GM20431 (cell line): ENCODE results near the gene PBX4.

ENCODE experiments used
- in situ Hi-C: fragments of 300-500 bp; cut with MseI, MboI; formaldehyde crosslinking; loops from one replicate; pipeline ENCODE4 v1.15.0; 2020; ENCODE audit warnings: low sequenced_read_pairs; ENCODE audit not compliant: unreplicated experiment

The PBX4 gene

DNA sequence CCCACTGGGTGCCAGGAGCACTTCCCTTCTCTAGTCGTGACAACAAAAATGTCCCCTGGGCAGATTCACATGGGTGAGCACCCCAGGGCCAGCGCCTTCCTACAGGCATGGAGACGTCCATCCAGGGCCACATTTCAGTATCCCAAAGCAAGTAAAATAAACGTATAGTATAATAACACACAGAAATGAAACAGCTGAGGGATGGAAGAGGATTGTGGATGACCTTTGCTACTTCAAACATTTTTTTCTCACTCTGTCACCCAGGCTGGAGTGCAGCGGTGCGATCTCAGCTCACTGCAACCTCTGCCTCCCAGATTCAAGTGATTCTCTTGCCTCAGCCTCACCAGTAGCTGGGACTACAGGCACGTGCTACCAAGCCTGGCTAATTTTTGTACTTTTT lies 52.2 kb downstream of the PBX4 start:
- in situ Hi-C loops = no loop called here

DNA sequence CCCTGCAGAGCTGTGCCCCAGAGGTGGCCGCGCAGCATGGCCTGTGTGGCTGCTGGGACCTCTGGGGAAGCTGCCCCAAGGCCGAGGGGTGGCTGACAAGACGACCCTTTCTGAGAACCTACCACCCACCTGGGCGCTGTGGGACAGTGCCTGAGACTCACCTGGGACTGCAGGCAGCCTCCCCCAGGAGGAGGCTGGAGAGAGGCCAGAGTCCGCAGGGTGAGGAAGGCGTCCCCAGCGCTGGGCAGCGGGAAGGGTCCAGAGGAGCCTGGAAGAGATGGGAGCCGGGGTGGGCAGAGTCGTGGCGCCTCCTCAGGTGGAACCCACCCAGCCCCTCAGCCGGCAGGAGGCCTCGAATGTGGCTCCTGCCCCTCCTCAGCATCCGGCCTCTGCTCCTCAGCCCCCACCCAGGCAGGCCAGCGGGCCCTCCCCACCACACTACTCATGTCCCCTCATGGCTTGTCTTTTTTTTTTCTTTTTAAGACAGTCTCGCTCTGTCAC lies 55.1 kb downstream of the PBX4 start:
- in situ Hi-C loops = no loop called here

DNA sequence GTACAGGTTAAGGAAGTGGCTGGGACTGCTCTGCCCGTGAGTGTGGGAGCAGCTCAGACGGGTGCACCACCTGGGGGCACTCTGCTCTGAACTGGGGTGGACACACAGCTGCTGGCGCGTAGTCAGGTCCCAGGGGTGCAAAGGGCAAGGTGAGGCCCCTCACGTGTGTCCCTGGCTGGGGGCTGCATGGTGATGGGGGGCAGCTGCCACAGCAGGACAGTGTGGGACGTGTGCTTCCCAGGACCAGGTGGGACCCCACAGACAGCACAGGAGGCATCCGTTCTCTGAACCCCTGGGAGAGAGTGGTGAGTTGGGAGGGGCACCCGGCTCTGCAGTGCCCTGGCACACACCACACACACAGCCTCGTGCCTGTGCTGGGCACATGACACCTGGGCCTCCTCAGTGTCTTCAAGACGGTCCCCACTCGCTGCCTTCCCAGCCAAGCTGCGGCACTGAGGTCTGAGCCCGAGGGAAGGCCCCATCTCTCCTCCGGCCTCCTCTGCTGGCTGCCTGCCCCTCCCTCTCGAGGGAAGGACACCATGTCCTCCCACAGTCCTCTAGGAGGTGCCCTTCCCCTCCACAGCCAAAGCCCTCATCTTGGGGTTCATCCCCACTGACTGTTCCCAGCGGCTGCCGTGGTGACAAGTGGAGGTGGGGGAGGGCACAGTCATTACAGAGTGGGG lies 55.7 kb downstream of the PBX4 start:
- in situ Hi-C loops = no loop called here

GRCh38 chr19:19561946-19562664 lies 56.4 kb downstream of the PBX4 start:
- in situ Hi-C loops = no loop called here

GRCh38 chr19:19559931-19560330 lies 58.6 kb downstream of the PBX4 start:
- in situ Hi-C loops = no loop called here

DNA sequence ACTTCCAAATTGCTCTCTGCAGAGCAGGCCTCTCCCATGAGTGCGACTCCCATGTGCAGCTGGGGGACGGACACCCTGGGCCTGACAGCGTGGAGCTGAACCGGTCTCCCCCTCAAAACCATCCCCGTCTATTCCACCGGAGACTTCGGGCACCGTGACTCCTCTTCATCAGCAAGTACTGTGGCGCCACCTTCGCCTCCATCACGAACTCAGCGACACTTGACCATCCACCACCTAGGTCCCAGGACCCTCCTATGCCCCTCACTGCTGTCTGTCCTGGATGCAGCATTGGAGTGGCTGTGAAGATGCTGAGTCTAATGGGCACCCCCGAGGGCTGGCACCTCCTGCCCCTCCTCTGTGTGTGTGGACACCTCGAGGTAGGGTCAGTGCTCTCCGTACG lies 59.9 kb downstream of the PBX4 start:
- in situ Hi-C loops = no loop called here

- in situ Hi-C loops = no loop called here
These were observed 60.4 kb downstream of the PBX4 start for GRCh38 chr19:19558055-19558454.

- in situ Hi-C loops = no loop called here
These were observed 64.1 kb downstream of the PBX4 start for GRCh38 chr19:19554074-19555023.

GRCh38 chr19:19553670-19554069 lies 64.8 kb downstream of the PBX4 start:
- in situ Hi-C loops = no loop called here

DNA sequence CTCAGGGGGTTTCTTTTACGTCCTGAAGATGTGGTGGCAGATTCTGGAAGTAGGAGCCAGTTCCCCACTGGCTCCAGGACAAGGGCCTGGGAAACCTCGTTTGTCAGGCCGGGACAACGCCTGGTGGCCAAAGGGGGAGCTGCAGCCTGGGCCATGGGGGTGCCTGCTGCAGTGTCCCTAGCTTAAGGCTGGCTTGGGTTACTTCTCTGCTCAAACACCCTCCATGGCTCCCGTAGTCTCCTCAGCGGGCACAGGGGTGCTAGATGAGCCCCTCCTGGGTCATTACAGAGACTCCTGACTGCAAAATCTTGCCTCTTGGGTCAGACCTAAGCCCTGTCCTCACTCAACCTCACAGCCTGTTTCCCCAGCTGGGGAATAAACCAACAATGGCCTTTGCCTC lies 65.7 kb downstream of the PBX4 start:
- in situ Hi-C loops = no loop called here

DNA sequence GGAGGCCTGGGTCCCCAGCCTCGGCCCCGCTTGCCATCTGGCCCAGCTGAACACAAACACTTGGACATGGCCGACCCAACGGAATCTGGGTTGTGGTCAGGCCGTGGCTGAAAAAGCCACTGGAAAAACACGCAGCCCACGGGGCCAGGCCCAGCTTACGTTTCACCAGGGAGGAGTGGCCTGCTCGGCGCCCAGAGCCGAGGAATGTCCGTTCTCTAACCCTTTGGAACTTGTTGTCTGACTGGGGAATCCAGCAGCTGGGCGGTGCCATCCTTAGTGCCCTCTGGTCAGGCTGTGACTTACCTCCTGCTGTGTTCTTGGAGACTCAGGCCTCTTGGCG lies 66.7 kb downstream of the PBX4 start:
- in situ Hi-C loops = no loop called here

GRCh38 chr19:19550972-19551852 lies 67.3 kb downstream of the PBX4 start:
- in situ Hi-C loops = no loop called here

GRCh38 chr19:19550485-19550929 lies 68.0 kb downstream of the PBX4 start:
- in situ Hi-C loops = no loop called here

DNA sequence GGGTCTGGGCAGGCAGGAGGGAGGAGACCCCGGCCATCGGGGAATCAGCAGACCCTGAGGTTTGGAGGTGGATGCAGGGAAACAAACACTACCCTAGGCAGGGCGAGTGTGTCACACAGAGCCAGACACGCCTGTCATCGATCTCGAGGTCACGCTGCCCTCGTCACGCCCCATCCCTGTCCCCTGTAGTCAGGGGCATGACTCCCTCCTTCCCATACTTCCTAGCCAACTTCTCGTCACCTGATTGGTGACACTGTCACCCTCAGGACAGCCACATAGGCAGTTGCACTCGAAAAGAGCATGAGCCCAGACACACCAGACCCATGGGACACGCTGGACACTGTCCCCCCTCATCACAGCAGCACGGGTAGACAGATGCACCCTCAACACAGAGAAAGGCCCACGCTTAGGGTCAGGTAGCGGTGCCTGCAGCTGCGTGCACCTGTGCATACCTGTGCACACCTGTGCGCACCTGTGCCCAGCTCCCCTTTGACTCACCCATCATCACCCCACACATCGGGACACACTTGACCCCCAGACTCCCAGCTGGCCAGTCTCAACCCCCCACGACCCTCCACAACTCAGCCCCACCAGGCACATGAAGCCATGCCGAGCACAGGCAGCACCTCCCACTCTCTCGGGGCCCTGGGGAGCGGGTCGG lies 68.6 kb downstream of the PBX4 start:
- in situ Hi-C loops = loop anchor here (25.0 kb wide), 3 partner anchors 87 to 737 kb away; partner anchors contain the start of genes GMIP and LPAR2

DNA sequence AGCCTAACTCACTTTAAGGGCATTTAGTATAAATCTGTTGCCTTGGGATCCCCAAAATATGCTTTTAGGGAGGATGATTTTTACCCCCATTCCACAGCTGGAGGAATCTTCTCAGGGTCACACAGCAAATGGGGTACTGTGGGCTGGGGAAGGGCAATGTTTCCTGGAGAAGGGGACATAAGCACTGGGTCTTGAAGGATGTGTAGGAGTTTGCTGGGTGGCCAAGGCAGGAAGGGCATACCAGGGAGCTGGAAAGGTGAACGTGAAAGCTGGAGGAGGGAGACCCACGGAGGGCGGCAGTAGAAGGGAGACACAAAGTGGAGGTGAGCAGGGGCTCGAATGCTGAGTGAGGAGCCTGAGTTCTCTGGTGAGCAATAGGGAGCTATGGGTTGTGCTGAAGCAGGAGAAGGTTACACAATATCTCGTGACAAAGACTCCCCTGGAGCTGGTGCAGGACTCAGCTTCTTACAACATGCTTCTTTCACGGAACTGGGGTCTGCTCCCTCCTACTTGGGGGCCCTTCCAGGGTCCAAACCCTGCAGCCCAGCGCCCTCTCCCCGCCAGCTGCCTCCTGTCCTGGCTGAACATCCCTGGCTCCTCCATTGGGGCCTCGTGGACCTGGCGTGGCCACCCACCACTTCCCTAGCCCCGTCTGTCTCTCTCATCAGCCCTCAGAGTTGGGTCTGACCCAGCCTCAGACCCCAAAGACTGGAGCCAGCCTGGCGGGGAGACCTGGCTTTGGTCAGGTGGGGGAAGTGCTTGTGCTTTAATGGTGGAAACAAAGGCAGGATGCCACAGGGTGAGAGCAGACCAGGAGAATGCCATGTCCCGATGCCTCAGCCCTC lies 69.3 kb downstream of the PBX4 start:
- in situ Hi-C loops = loop anchor here (25.0 kb wide), 3 partner anchors 88 to 738 kb away; partner anchors contain the start of genes GMIP and LPAR2

GRCh38 chr19:19547674-19548336 lies 70.7 kb downstream of the PBX4 start:
- in situ Hi-C loops = loop anchor here (25.0 kb wide), 3 partner anchors 89 to 739 kb away; partner anchors contain the start of genes GMIP and LPAR2

- in situ Hi-C loops = loop anchor here (25.0 kb wide), 3 partner anchors 91 to 741 kb away; partner anchors contain the start of genes GMIP and LPAR2
These were observed 71.7 kb downstream of the PBX4 start for GRCh38 chr19:19546751-19547162.
